HG03159 (cell line): ENCODE measurements around the gene CEP57L1.
"Not testable (repeated sequence)": the region's sequence is repeated elsewhere in the genome, so short reads cannot be mapped to it uniquely, and the experiment has no call there.

Experiments used
- ATAC-seq: cut with Tn5 transposase; IDR thresholded peaks from one replicate; pipeline ENCODE4 v1.9.1; 2021; ENCODE audit warnings: mild to moderate bottlenecking, moderate library complexity; ENCODE audit not compliant: unreplicated experiment

The CEP57L1 gene

DNA sequence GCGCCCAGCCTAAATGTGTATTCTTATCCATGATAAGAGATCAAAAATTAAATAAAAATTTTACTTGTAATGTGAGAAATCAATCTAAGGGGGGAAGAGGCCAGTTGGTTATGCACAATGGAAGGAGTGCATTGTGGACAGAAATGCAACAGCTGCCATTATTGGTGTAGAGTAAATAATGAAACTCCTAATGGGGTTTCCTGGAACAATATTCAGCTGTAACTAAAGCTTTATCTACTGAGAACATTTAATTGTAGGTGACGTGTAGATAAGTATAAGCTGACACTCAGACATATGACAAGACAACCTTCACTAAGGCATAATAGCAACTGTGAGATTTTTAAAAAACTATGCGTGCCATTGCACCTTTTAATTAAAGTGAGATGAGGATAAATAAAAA lies 71.4 kb downstream of the CEP57L1 start:
- ATAC-seq = no peak

DNA sequence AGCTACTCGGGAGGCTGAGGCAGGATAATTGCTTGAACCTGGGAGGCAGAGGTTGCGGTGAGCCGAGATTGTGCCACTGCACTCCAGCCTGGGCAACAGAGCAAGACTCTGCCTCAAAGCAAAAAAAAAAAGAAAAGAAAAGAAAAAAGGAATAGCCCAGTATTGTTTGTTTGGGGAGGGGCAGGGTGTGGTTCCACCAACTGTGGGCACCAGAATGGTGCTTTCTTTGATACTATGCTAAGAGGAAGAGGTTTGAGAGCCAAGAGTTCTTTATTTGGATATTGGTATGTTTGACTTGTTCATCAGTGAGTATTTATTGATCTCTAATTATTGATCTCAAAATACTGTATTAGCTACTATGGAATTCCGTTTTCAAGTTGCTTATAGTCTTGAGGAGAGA lies 72.3 kb downstream of the CEP57L1 start:
- no peak for ATAC-seq

DNA sequence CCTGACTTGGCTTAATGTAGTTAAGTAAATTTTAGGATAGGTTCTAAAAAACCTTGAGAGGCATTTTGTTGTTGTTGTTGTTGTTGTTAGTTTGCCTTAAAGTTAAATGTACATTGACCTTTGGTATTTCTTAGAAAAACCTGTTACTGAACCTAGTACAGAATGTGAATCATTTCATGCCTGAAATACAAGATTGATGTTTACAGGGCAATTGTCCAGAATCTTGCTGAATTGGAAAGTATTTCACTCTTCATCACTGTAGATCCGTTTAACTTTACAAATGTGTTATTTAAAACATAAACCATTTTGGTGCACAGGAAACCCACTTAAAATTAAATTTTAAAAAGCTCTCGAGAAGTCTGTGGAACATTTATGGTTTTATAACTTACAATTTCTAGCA lies 75.0 kb downstream of the CEP57L1 start:
- ATAC-seq = no peak

DNA sequence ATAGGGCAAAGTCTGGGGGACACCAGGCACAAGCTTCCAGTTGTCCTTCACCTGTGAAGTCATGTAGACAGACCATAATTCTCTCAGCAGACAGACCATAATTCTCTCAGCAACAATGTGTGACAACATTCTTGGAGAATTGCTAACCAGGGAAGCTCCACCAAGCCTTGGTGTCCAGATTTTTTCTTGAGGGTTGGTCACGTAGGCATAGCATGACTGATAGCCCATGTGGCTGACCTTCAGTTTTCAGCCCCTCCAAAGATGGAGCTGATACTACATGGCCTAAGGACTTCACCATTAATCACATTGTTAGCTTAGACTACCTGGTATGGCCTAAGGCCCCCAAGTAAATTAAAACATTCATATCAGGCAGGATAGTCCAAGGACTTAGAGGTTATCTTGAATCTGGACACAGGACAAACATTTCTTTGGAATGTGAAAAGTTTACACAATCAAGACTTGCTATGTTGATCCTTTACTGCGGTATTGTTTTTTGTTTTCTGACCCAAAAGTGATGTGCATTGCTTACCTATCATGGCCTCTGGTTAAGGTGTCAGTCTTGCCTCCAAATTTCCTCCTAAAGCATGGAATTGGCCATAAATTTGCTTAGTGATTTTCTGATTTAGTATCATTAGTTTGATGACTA lies 76.9 kb downstream of the CEP57L1 start:
- no peak for ATAC-seq

DNA sequence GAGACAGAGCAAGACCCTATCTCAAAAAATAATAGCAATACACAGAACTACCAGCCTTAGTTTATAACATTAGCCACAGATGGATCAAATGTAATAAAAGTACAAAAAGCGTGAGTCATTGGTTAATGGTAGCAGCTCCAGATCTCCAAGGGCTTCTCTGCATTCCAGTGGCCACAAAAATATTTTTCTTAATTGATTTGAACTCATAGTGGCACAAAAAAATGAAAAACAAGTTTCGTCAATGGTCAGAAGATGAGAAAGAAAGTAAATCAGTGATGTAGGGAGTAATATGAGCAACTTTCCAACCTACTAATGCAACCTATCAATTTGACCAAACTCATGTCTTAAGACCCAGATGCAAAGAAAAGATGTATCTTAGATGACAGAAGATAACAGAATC lies 79.6 kb downstream of the CEP57L1 start:
- ATAC-seq = no peak

DNA sequence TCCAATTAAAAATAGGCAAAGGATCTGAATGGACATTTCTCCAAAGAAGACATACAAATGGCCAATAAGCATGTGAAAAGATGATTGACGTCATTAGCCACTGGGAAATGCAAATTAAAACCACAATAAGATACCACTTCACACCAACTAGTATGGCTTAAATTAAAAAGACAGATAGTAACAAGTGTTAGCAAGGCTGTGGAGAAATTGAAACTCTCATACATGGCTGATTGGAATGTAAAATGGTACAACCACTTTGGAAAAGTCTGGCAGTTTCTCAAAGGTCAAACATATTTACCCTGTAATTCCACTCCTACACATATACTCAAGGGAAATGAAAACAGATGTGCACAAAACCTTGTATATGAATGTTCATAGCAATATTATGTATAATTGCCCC lies 83.6 kb downstream of the CEP57L1 start:
- no peak for ATAC-seq

DNA sequence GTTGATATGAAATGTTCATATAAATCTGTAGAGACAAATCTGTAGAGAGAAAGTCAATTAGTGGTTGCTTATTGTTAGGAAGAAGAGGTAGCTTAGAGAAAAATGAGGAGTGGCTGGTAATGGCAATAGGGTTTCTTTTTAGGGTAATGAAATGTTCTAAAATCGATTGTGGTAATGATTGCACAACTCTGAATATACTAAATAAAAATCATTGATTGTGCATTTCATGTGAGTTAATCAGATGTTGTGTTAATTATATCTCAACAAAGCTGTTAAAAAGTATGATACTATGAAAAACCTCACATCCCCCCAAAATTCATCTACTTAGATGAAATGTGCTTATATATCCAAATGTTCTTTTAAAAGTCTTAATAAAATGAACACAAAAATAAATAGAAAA lies 84.2 kb downstream of the CEP57L1 start:
- ATAC-seq = no peak

DNA sequence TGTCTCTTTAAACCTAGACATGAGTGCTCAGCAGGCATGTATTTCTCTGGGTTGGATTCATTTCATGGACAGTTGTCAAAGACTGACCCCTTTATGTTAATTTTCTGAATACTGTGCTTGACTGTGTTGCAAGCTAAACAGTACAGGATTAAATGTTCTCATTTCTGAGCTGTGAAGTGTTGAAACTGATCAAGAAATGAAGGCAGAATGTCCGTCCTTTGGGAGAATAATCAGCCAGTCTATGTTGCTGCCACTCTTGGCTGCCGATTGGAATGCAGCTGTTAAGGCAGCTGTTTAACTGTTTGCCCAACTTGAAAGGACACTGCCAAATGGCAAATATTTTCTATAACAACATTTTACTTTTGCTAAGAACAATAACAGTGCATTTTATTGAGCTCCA lies 87.3 kb downstream of the CEP57L1 start:
- ATAC-seq = no peak

DNA sequence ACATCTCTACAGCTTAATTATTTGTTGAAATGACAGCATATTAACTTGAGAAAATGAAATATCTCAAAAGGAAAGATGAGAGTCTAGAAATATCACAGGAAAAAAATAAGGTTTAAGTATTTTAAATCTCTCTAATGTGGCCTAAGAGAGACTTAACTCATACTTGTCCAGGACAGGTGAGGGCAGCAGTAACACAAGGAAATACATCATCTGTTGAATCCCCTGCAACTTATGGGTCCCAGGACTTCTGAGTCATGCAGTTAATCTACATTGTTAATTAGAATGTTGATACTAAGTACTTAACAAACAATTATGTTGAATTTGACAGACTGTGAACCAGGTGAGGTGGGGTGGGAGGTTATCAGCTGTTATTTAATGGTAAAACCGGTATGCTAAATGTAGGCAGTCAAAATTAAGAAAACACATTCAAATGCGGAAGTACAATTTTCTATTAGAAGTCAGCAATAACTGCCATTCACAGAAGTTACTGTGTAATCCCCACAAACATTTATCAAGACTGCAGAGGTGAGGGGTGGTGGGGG lies 87.9 kb downstream of the CEP57L1 start:
- no peak for ATAC-seq

DNA sequence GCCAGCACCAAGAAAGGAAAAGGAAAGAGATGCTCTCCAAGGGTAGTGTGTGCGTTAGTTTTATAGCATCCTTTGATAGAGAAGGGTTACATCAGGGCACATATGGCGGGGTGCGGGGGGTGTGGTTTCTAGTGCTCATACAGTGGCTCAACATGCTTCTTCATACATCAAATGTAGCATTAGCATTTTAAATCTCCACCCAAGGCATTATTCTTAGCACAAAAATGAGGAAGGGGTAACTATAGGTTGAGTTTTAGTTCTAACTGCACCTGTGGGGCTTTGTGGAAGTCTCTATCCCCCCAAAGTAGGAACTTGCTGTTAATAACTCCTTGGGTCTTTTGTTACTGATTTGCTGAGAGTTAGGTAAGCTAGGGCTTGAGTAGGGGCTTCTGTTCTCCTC lies 89.3 kb downstream of the CEP57L1 start:
- ATAC-seq = no peak

DNA sequence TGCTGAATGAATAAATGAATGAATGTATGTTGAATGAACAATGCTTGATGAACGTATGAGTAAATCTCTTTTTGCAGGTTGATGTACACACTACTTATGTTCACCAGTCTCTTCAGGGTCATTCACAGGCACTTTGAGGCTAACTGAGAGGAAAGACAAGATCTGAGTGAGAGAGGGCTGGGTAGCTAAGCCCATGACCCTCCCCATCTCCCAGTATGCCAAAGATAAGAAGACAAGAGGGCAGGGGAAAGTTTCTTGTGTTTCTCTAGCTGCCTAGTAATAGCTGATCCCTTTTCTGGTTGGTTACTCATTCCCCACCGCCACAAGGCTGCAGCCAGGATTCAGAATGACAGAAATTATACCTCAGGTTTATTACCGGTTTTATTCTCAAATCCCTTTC lies 90.7 kb downstream of the CEP57L1 start:
- ATAC-seq = no peak

DNA sequence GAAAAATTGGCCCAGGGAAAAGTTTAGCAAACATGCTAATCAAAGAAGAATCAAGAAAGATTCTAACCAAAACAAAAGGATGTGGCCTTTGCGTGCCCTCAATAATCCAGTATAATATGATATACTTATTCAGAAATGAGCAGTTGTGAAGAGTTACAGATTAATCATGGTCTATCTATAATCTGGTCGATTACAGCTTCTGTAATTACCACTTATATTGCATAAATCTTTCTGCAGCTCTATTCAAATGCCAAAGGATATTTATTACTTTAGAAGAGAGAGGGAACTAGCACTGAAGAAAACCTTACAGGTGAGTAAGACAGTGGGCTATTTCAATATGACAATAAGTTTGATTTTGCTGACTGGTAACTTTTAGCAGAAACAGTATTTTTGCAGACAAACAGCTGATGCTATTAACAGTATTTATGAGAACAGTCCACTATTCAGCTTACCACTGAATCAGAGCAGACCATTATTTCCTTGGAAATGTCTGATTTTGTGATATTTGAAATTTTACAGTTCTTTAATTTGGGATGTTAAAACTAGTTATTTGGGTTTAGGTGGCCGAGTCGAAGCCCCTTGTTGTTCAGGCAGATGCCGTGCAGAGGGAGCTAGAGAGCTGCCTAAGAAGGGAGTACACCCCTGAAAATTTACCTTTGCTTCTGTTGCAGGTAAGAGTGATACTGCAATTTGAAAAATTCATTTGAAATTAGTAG lies 92.2 kb downstream of the CEP57L1 start:
- ATAC-seq = peak; percentile 52

DNA sequence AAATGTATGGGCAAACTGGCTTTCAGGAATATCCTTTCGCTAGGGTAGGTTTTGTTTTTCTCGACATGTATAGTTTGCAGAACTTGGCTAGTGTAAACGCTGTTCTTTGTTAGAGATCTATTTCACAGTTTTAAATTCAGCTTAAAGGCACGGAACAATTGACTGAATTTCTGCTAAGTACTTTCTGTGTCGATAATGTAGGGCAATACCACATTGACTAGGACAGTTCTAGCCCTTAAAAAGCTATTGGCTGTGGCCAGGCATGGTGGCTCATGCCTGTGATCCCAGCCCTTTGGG lies 92.8 kb downstream of the CEP57L1 start:
- ATAC-seq = no peak

DNA sequence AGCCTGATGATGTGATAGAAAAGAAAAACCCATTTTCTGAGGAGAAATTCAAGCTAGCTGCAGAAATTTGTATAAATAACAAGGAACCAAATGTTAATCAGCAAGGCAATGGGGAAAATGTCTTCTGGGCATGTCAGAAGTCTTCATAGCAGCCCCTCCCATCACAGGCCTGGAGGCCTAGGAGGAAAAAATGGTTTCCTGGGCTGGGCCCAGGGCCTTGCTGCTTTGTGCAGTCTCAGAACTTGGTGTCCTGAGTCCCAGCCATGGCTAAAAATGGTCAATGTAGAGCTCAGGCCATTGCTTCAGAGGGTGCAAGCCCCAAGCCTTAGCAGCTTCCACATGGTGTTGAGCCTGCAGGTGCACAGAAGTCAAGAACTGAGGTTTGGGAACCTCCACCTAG lies 96.1 kb downstream of the CEP57L1 start:
- not testable (repeated sequence) for ATAC-seq

DNA sequence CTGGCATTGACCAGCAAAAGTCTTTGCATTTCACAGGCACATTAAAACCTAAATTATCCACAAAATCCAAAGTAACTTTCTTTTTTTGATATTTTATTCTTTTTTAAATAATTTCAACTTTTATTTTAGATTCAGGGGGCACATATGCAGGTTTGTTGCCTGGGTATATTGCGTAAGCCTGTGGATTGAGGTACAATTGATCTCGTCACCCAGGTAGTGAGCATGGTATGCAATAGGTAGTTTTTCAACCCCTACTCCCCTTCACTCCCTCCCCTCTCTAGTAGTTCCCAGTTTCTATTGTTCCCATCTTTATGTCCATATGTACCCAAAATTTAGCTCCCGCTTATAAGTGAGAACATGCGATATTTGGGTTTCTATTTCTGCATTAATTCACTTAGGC lies 97.6 kb downstream of the CEP57L1 start:
- no peak for ATAC-seq

DNA sequence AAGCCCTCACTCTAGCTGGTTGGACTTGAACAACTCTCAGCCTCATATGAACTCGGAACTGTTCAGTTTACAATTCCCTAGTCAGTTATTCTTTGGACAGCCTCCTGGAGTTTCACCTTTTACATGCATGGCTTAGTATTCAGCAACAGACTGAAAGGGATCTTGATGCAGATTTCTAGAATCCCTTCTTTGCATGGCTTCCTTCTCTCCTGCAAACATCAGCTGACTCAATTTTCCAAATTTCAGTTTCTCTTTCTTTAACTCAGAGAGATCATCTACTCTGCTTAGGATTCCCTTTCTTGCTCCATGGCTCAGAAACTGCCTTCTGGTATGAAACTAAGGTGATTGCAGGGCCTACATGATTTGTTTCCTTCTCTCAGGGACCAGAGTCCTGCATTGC lies 99.6 kb downstream of the CEP57L1 start:
- ATAC-seq = no peak

DNA sequence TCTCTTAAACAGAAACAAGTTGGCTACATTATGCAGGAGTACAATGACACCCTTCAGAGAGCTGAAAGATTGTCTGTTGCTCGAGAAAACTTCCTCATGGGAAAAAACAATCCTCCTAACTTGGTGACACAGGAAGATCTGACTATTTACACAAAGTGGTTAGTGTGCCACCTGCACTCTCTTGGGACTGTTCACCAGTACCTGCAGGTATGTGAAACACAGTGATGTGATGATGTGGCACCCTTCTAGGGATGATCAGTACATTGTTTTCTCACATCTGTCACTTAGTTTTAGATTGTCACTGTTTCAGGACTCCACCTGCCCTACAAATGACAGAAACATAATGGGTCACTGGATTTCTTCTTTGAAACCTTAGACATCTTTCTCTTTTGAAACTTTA lies 101.8 kb downstream of the CEP57L1 start:
- no peak for ATAC-seq

DNA sequence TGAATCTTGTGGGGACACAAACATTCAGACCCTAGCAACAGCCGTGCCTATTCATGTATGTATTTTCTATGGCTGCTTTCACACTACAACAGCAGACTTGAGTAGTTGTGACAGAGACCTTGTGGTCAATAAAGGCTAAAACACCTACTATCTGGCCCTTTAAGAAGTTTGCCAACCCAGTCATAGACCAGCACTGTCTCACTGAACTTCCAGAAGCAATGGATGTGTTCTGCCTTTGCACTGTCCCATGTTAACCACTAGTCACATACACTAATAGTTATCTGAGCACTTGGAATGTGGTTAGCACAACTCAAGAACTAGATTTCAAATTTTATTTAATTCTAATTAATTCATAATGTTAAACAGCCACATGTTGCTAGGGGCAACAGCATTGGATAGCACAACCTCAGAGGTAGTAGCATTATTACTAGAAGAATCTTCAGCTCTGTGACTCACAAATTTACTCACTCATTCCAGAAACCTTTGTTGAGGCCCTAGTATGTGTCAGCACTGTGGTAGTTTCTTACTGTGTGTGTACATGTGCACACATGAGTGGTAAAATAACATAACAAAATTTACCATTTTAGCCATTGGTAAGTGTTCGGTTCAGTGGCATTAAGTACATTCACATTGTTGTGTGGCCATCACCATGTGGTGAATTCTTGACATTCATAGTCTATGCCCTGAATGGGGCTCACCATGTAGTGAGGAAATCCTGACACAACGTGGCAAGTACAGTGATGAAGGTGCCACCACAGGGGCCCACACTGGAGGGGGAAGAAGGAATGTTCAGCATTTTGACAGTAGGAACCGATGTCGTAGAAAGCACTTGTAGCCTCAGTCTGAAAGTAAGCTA lies 107.3 kb downstream of the CEP57L1 start:
- no peak for ATAC-seq

DNA sequence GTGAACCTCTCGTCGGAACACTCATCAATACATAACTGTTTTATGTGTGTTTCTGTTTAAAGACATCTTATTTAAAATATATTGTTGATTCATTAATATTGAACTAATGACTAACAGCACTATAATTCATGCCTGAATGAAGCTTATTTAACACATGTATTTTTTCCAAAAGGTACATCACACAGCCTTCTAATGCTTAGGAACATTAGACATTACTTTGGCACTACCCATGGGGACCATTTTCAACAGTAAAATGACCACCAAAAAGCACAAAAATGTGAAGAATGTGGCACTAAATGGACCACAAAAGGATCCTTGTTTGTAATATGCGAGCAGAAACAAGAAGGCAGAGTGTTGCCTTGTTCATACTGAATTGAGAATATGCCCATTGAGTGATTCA lies 109.2 kb downstream of the CEP57L1 start:
- ATAC-seq = no peak

DNA sequence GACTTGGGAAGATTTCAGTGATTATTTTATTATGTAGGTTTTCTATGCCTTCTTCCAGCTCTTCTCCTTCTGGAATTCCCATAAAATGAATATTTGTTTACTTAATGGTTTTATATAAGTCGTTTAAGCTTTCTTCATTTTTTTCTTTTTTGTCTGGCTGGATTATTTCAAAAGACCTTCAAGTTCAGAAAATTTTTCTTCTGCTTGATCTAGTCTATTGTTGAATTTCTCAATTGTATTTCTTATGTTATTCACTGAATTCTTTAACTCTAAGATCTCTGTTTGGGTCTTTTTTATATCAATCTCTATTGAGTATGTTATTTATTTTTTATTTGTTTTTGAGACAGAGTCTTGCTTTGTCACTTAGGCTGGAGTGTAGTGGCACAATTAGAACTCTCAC lies 117.4 kb downstream of the CEP57L1 start:
- no peak for ATAC-seq
